GM12878 (cell line): ENCODE data around the gene BCAN.

Experiments
- EZH2 ChIP-seq: IDR thresholded peaks from 2 replicates; pipeline ENCODE4 v1.6.1; 2012; ENCODE audit warnings: low read depth, mild to moderate bottlenecking, control low read depth, inconsistent platforms, low read length, borderline replicate concordance; ENCODE audit not compliant: control insufficient read depth
- FOXM1 ChIP-seq: IDR thresholded peaks from 2 replicates; pipeline ENCODE4 v1.6.1; 2012; ENCODE audit warnings: low read depth, mild to moderate bottlenecking, inconsistent platforms, low read length, moderate library complexity
- MXI1 ChIP-seq: fragments of 150-350 bp; IDR thresholded peaks from 2 replicates; pipeline ENCODE4 v1.6.1; 2011; ENCODE audit warnings: low read depth, mild to moderate bottlenecking, inconsistent platforms, low read length, improper control_type of control experiment
- NFIC ChIP-seq: IDR thresholded peaks from 2 replicates; pipeline ENCODE4 v1.6.1; 2012; ENCODE audit warnings: low read depth, mild to moderate bottlenecking, inconsistent platforms, low read length, moderate library complexity
- NR2C2 ChIP-seq: IDR thresholded peaks from 2 replicates; pipeline ENCODE4 v1.6.1; 2011; ENCODE audit warnings: borderline replicate concordance, low read depth; ENCODE audit not compliant: control insufficient read depth, insufficient read length
- POLR2A ChIP-seq: IDR thresholded peaks from 2 replicates; pipeline ENCODE4 v1.6.1; 2011; ENCODE audit warnings: low read depth, mild to moderate bottlenecking, low read length
- RCOR1 ChIP-seq: conservative IDR thresholded peaks from 2 replicates; pipeline ENCODE4 v1.6.1; 2012; ENCODE audit warnings: low read depth, low read length, improper control_type of control experiment
- RFX5 ChIP-seq: IDR thresholded peaks from 2 replicates; pipeline ENCODE4 v1.6.1; 2011; ENCODE audit warnings: low read depth, low read length, improper control_type of control experiment
- TBL1XR1 ChIP-seq: IDR thresholded peaks from 2 replicates; pipeline ENCODE4 v1.6.1; 2012; ENCODE audit warnings: low read depth, low read length, improper control_type of control experiment
- YY1 ChIP-seq: IDR thresholded peaks from 2 replicates; pipeline ENCODE4 v1.6.1; 2011; ENCODE audit warnings: low read depth, mild to moderate bottlenecking, low read length
- TF ChIP-seq, protein P1 (sequence below), 3 experiments: IDR thresholded peaks in 2 of 3; conservative IDR thresholded peaks in 1 of 3; 2 replicates each; pipeline ENCODE4 v1.5.1; 2011; ENCODE audit warnings: low read depth in 3 of 3, low read length in 3 of 3, mild to moderate bottlenecking in 3 of 3, control low read depth in 2 of 3, moderate library complexity in 2 of 3, inconsistent platforms in 1 of 3, mixed read lengths in 1 of 3; ENCODE audit not compliant: control insufficient read depth in 2 of 3, insufficient read depth in 1 of 3; ENCODE audit errors: extremely low read depth in 1 of 3
- TF ChIP-seq, protein P2 (sequence below): IDR thresholded peaks from 2 replicates; pipeline ENCODE4 v1.6.1; 2011; ENCODE audit warnings: low read depth, low read length, improper control_type of control experiment, borderline replicate concordance

DNA sequence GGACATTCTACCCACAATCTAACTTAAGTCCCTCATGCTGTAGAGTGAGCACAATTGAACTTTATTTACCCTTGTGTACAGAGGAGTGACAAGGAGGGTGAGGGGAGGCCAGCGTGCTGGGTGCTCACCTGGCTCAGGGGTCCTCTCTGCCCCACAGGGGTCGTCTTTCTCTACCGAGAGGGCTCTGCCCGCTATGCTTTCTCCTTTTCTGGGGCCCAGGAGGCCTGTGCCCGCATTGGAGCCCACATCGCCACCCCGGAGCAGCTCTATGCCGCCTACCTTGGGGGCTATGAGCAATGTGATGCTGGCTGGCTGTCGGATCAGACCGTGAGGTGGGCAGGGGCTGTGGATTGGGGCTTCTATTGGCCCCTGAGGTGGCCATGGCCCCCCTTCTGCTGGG is 5.4 kb downstream of the BCAN start:
- TF ChIP-seq NR2C2, result no peak
- no peak for TF ChIP-seq EZH2
- no peak for TF ChIP-seq TBL1XR1
- TF ChIP-seq, protein P1, sequence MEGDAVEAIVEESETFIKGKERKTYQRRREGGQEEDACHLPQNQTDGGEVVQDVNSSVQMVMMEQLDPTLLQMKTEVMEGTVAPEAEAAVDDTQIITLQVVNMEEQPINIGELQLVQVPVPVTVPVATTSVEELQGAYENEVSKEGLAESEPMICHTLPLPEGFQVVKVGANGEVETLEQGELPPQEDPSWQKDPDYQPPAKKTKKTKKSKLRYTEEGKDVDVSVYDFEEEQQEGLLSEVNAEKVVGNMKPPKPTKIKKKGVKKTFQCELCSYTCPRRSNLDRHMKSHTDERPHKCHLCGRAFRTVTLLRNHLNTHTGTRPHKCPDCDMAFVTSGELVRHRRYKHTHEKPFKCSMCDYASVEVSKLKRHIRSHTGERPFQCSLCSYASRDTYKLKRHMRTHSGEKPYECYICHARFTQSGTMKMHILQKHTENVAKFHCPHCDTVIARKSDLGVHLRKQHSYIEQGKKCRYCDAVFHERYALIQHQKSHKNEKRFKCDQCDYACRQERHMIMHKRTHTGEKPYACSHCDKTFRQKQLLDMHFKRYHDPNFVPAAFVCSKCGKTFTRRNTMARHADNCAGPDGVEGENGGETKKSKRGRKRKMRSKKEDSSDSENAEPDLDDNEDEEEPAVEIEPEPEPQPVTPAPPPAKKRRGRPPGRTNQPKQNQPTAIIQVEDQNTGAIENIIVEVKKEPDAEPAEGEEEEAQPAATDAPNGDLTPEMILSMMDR (IDR thresholded peaks at IDR 0.05 in 2 of 3, conservative IDR thresholded peaks at IDR 0.05 in 1 of 3; ENCODE audit: control insufficient read depth in 2 of 3, extremely low read depth in 1 of 3, insufficient read depth in 1 of 3, low read depth in 3 of 3, low read length in 3 of 3), result no peak
- TF ChIP-seq NFIC, result no peak
- no peak for TF ChIP-seq FOXM1
- no peak for TF ChIP-seq YY1
- no peak for TF ChIP-seq POLR2A
- TF ChIP-seq RFX5, result no peak
- TF ChIP-seq, protein P2, sequence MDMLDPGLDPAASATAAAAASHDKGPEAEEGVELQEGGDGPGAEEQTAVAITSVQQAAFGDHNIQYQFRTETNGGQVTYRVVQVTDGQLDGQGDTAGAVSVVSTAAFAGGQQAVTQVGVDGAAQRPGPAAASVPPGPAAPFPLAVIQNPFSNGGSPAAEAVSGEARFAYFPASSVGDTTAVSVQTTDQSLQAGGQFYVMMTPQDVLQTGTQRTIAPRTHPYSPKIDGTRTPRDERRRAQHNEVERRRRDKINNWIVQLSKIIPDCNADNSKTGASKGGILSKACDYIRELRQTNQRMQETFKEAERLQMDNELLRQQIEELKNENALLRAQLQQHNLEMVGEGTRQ, result no peak
- no peak for TF ChIP-seq RCOR1
- TF ChIP-seq MXI1, result no peak
